ENCODE data around the gene MYOZ1.
A peak's percentile ranks its signal among the peaks of the same experiment; 100 is the strongest.
"Not testable (repeated sequence)": the region's sequence is repeated elsewhere in the genome, so short reads cannot be mapped to it uniquely, and the experiment has no call there.

MYOZ1 gene

DNA sequence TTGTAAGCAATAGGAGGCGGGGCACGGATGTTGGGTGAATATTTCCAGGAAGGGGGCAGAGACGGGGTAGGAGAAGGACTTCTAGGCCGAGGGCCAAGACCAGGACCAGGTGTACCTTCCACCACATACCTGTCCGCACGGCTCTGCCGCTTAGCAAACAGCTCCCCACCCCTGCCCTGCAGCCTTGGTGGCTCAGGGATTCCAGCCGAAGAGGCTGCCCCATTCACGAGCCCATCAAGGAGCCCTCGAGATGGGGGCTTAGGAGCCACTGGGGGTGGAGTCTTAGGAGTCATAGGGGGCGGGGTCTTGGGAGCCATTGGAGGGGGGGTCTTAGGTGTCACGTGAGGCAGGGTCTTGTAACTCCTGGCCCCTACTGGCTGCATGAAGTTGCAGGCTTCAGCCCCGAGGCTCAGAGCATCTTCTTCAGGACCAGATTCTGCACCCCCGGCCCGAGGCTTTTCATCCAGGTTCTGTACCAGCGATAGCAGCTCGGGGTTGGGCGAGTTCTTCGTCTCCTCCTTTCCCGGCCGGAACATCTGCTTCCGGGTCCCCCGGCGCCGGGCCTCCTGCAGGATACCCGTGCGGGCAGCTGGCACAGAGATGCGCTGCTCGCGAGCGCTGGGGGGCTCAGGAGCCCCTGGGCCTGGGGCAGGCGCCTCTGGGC lies 6.1 kb upstream of the MYOZ1 start:
- no peak for DNase-seq

DNA sequence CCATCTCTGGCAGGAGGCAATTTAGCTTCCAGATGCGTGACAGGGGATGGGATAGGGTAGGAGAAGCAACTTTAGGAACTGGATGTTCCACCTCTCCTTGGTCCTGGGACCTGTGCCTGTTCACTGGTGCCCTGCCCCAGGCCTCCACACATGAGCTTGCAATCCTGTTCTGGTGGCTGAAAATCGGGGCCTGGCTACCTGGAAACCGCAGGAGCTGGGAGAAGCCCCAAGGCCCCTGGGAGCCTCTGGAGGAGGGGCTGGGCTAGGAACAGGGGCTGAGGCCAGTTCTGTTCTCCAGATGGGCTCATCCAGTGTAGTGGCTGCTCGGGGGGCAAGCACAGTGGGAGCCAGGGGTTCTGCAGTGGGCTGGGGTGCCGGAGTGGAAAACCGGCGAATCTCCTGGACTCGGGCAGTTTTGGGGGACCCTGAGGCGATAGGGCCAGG lies 5.3 kb upstream of the MYOZ1 start:
- DNase-seq: no peak

DNA sequence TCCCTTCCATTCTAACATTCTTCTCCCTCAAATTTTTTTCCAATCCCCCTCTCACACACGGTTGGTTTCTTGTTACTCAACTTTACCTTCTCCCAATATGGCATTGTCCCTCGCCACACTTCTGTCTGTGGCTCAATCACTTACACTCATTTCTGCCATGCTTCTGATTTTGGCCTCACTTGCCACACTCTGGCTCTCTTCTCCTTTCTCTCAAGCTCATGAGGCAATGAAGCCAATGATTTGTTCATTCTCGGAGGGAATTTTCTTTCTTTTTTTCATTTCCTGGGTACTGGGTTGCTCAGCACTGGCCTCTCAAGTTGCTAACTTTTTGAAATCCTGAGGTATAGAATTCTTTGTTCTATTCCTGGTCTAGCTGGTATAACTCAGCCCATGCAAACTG lies 4.0 kb upstream of the MYOZ1 start:
- DNase-seq: no peak

DNA sequence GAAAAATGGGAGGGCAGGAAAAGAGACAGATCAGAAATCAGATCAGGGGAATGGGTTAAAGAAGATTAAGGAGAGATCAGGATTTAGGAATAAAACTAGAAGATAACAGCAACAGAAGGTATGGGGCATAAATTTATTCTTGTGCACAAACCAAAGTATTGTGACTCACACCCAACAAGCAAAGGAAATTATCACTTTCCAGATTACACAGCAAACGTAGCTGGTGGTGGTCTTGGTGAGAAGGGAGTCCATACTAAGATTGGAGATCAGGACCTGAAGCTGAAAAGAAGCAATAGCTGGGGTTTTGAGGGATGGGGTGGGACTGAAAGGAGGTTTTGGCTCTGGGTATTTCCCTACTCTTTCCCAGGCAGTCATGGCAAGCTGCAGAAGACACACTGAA lies 3.5 kb upstream of the MYOZ1 start:
- no peak for DNase-seq

DNA sequence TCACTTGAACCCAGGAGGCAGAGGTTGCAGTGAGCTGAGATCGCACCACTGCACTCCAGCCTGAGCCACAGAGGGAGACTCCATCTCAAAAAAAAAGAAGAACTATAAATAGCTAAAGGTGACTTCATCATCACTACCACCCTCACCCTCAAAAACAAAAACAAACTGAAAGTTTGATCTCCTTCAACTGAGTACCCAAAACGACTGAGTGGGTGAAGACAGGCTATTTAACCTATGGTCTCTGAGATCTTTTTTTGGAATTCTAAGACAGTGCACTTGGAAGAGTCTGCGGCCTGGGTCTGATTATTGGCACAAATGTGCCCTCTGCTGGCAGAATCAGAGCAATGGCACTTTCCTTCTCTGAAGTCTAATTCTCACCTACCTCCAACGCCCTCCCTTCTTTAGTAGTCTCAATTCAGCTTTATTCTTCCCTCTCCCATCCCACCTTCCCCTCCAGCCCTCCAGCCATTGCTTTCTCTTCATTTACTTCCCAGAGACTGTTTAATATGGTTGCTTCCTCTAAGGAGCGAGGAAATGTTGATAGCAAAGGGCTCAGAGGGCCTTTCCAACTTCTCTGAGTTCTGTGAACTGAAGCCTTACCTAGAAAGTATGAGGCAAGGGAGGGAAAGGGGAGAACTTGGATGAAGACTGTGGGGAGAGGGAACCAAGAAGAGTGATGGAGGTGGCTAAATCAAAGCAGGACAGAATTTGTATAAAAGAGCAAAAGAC lies 2.9 kb upstream of the MYOZ1 start:
- DNase-seq: peak; percentile 46

DNA sequence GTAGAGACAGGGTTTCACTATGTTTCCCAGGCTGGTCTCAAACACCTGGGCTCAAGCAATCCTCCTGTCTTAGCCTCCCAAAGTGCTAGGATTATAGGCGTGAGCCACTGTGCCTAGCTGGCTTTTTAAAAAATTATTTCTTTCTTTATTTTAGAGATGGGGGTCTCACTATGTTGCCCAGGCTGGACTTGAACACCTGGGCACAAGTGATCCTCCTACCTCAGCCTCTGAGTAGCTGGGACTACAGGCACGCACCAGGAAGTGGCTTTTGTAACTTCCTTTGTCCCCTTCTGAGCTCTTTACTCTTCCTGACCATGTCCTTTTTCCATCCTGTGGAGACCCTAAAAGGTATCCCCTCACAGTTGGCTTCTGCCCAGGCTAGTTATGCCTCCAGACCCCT lies 2.1 kb upstream of the MYOZ1 start:
- DNase-seq: no peak

DNA sequence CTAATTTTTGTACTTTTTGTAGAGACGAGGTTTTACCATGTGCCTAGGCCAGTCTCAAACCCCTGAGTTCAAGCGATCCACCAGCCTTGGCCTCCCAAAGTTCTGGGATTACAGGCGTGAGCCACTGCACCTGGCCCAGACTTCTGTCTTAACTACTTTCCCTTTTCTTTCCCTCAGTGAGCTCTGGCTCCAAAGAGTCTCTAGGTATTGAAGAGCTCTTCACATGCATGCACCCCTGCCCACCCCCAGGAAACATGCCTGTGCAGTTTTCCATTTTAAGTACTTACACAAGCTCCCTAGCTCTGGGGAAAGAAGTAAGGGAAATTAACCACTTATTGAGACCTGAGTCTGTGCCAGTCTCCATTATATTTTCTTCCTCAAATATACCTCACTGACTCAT lies 2.0 kb downstream of the MYOZ1 start:
- no peak for DNase-seq

DNA sequence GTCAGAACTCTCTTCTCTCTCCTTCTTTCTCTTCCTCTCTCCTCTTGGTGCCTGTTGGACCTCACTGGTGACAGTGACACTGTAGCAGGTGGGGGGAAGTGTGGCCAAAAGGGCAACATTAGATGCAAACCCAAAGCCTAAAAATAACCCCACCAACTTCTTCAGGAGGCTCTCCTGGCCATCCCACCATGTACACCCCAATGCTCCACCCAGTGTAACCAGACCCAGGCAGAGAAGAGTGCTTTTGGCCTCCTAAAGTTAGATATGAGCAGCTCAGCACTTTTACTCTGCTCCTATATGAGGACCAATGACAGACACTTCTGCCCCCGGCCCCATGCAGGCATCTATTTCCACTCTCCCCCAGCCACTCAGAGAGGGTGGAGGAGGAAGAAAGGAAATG lies 5.5 kb downstream of the MYOZ1 start:
- DNase-seq: no peak

DNA sequence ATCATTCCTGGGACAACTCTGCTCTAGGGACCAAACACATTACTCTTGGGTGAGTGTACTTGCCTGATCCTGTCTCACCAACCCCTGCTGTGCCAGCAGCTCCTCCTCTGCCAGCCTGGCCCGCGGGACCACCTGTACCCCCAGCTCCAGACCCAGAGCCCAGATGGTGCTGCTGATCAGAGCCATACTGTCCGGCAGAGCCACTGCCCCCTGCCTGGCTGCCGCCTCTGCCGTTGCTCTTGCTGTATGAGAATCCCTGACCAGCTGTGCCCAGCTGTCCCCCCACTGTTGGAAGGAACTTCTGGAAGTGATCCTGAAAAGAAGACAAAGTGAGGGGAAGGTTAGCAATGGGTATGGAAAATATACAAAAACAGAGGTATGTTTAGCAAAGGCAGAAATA lies 6.9 kb downstream of the MYOZ1 start:
- no peak for DNase-seq

DNA sequence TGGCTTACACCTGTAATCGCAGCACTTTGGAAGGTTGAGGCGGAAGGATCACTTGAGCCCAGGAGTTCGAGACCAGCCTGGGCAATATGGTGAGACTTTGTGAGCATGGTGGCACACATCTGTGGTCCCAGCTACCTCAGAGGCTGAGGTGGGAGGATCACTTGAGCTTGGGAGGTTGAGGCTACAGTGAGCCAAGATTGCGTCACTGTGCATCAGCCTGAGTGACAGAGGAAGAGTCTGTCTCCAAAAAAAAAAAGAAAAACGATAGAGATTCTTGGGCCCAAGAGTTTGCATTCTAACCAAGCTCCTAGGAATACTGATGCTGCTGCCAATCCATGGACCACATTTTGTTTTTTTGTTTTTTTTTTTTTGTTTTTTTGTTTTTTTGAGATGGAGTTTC lies 12.1 kb downstream of the MYOZ1 start:
- no peak for DNase-seq

DNA sequence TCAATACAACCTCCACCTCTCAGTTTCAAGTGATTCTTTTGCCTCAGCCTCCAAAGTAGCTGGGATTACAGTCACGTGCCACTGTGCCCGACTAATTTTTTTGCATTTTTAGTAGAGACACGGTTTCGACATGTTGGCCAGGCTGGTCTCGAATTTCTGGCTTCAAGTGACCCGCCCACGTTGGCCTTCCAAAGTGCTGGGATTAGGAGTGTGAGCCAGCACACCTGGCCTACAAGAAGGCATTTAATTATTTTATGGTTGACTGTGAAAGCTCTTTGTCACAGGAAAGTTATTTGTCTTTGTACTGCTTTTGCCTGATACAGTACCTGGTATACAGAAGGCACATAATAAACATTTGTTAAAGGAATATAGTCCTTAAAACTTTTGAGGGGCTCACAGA lies 12.9 kb downstream of the MYOZ1 start:
- no peak for DNase-seq

DNA sequence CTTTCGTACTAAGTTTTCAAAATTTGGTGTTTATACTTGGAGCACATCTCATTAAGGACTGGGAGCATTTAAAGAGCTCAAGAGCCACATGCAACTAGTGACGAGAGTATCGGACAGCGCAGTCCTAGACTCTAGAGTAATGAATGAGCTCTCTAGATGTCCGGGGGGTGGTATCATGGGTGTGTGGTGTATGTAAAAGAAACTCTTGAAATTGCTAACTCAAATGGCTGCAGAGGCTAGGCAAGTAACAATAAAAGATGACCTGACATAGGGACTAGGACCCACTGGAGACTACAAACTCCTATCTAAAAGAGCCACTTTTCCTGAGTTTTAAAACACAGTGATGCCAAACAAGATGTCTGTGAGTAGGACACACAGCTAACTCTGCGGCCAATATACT lies 14.0 kb downstream of the MYOZ1 start:
- no peak for DNase-seq

DNA sequence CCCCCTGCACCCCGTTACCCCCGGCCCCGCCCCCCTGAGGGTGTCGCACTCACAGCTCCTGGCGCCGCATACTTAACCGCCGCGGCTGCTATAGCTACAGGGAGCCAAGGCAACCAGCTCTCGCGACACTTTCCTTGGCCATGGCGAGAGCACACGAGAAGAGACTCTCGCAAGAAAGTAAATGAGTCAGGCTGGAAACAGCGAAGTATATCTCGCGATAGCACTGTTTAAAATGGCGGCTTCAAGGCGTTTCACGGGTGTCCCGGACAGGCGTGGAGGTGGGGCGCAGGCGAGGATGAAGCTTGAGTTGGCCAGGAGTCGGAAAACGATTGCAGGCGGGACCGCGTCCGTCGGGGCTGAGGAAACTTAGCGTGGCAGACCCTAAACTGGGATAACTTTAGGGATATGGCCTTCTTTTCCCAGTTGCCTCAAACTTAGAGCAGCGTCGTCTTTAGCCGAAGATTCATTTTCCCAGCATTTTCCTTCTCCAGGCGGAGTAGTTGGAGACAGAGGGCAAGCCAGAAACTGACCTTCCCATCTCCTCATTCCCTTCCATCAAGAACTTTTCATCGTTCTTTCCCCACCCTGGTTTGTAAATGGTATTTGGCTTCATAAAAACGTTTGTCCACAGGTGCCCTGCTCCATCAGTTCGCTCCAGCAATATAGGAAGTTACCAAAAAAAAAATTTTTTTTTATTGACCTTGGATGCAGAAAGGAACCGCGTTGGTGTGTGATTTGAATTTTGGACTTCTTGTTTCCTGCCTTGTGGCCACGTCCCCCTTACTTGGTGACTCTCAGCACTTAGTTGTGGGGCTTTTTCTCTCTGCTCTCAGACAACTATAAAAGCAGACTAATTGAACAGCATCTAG lies 15.2 kb downstream of the MYOZ1 start:
- peak; percentile 94 for DNase-seq

DNA sequence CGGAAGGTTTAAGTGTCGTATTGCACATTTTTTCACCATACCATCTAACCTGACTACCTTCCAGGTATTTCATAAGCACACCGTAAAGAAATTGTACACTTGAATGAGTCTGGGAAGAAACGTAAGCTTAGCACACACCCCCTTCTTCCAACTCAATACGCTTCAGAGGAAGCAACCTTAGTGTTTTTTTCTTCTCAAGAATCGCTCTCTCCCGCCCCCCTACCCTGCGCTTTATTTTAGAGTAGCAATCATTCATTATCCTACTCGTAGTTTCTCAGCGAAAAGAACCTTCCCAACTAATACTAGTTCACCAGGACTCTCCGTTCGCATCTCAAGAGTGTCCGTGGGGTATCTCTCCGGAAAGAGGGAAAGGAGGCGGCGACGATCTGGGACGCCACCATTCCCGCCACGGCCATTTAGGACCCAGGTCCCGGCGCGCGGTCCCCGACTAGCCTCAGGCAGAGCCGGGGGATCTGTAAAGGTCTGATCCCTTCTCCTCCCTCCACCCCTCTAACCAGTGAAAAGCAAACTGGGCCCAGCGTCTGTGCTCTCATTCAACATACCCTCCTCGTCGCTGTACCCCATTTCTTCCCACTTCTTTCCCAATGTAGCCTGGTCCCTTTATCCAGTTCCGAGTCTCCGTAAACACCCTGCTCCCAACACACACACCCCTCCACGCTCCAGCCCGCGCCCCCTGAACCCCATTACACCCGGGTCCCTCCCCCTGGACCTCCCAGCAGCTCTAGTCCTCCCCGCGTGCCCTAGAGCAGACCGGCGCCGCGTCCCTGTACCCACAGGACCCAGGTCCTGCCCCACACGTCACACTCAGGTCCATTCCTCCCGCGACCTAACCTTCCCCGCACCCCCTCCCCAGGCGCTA lies 16.0 kb downstream of the MYOZ1 start:
- peak; percentile 5 for DNase-seq

DNA sequence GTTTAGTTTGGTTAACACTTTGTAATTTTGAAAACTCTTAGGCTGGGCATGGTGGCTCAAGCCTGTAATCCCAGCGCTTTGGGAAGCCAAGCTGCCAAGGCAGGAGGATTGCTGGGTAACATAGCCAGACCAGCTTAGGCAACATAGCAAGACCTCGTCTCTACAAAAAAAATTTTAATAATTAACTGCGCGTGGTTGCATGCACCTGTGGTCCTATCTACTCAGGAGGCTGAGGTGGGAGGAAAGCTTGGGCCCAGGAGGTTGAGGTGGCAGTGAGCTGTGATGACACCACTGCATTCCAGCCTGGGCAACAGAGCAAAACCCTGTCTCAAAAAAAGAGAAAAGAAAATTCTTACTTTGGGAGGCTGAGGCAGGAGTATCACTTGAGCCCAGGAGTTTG lies 18.2 kb downstream of the MYOZ1 start:
- DNase-seq: no peak

DNA sequence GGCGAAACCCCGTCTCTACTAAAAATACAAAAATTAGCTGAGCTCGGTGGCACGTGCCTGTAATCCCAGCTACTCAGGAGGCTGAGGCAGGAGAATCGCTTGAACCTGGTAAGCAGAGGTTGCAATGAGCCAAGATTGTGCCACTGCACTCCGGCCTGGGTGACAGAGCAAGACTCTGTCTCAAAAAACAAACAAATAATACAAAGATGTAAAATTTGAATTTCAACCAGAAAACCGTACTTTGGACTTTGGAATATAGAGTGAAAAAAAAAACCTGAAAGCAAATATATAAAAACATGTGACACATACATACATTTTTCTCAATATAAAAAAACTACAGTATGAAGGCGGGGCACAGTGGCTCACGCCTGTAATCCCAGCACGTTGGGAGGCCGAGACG lies 20.3 kb downstream of the MYOZ1 start:
- not testable (repeated sequence) for DNase-seq

DNA sequence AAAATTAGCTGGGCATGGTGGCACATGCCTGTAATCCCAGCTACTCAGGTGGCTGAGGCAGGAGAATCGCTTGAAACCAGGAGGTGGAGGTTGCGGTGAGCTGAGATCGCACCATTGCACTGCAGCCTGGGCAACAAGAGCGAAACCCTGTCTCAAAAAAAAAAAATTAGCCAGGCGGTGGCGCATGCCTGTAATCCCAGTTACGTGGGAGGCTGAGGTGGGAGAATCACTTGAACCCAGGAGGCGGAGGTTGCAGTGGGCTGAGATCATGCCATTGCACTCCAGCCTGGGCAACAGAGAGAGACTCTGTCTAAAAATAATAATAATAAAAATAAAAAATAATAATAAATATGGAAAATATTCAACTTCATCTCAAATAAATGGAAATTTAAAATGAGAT lies 24.1 kb downstream of the MYOZ1 start:
- DNase-seq: not testable (repeated sequence)

DNA sequence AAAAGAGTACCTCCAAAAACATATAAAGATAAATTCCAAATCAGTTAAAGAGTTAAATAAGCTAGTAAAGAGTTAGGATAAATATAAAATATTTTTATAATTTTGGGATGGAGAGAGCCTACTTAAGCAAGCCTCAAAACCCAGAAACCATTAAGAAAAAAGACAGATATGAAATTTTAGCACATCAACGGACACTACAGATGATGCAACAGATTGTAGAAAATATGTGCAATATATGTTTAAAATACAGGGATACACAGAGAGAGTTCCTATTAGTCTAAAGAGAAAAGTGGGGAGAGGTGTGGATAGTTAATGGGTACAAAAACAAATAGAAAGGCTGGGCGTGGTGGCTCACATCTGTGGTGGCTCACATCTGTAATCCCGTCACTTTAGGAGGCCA lies 26.6 kb downstream of the MYOZ1 start:
- no peak for DNase-seq

DNA sequence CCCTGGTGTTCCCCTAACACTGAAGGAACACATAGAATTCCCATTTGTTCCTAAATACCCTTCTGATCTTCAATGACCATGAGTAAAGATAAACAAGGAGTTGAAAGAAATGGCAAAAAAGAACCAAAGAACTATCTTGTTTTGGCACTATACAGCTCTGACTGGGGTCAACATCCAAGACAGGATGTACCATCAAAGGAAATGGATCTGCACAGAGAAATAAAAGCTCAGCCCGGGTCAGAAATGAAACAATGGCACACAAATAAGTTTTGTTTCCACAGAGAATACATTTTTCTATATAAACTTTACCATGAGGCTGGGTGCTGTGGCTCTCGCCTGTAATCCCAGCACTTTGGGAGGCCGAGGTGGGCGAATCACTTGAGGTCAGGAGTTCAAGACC lies 32.2 kb downstream of the MYOZ1 start:
- no peak for DNase-seq

DNA sequence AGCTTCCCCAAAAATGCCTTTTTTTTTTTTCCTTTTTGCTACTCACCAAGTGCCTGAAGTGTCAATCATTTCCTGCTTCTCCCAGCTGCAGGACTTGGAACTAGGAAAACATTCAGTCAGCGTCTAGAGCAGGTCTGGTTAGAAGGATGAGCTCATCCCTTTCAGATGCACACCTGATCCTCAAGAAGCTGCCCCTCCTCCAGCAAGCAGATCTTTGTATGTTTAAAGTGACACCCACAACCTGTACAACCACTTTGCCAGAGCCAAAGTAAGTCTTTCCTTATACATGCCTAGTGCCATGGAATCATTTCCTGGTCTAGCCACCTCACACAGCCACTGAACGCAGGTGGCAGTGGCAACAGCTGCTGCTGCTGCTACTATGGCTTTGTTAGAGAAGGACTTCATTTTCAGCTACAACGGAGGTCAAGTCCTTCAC lies 39.8 kb downstream of the MYOZ1 start:
- DNase-seq: no peak

DNA sequence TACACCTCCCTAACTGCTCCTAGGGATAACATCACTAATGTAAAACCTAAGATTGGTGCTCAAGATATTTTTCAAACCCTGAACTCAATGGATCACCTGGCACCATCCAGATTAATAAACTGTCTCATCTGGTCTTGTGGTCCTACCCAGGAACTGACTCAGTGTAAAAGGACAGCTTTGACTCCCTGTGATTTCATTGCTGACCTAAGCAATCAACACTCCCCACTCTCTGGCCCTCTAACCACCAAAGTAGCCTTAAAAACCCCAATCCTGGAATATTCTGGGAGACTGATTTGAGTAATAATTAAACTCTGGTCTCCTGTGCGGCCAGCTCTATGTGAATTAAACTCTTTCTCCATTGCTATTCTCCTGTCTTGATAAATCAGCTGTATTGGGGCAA lies 43.9 kb downstream of the MYOZ1 start:
- no peak for DNase-seq

DNA sequence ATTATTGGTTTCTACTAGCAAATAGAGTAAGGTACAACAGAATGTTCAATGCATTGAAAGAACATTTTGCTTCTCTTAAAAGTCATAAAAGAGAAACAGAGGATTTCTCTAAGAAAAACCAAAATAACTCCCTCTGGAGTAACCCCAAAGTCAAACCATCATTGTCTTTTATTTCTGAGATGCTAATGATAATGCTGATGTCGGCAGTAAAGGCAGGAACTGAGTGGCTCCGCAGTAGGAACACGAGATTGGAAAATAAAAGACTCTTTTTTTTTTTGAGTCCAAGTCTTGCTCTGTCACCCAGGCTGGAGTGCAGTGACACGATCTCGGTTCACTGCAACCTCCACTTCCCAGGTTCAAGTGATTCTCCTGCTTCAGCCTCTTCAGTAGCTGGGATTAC lies 47.5 kb downstream of the MYOZ1 start:
- DNase-seq: no peak

DNA sequence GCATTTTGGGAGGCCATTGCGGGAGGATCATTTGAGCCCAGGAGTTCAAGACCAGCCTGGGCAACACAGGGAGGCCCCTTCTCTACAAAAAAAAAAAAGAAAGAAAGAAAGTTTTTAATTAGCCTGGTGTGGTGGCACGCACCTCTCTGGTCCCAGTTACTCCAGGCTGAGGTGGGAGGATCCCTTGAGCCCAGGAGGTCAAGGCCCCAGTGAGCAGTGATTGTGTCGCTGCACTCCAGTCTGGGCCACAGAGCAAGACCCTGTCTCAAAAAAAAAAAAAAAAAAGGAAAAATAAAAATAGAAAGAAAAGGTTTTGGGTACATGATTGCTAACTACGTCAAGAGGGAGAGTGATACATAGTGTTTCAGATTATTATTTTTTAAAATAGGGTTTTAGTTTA lies 48.2 kb downstream of the MYOZ1 start:
- no peak for DNase-seq

All from GF-D8 (cell line).